SK-N-SH (cell line): Measurements from ENCODE around the gene FLRT1.

ENCODE experiments used
- MEF2A ChIP-seq: IDR thresholded peaks from 2 replicates; pipeline ENCODE4 v1.4.0; 2012; ENCODE audit warnings: low read depth, borderline replicate concordance
- MXI1 ChIP-seq: IDR thresholded peaks from 2 replicates; pipeline ENCODE4 v1.6.1; 2012; ENCODE audit warnings: mild to moderate bottlenecking, low read depth, low read length, improper control_type of control experiment
- POLR2AphosphoS5 ChIP-seq: IDR thresholded peaks from 2 replicates; pipeline ENCODE4 v1.6.1; 2012; ENCODE audit warnings: low read depth, low read length
- RAD21 ChIP-seq: IDR thresholded peaks from 2 replicates; pipeline ENCODE4 v1.6.1; 2012; ENCODE audit warnings: mild to moderate bottlenecking, low read length
- RCOR1 ChIP-seq: fragments of 150-350 bp; IDR thresholded peaks from 2 replicates; pipeline ENCODE4 v1.6.1; 2017; ENCODE audit warnings: antibody characterized with exemption, low read length
- SIN3A ChIP-seq: IDR thresholded peaks from 2 replicates; pipeline ENCODE4 v1.6.1; 2012; ENCODE audit warnings: low read depth, mild to moderate bottlenecking, low read length, moderate library complexity, borderline replicate concordance
- TAF1 ChIP-seq: IDR thresholded peaks from 2 replicates; pipeline ENCODE4 v1.6.1; 2012; ENCODE audit warnings: low read depth, mild to moderate bottlenecking, low read length, moderate library complexity, borderline replicate concordance
- TCF12 ChIP-seq: IDR thresholded peaks from 2 replicates; pipeline ENCODE4 v1.4.0; 2012
- TF ChIP-seq, protein P1 (sequence below): fragments of 200-600 bp; sonication (generic); IDR thresholded peaks from 2 replicates; pipeline ENCODE4 v1.6.1; 2017; ENCODE audit warnings: antibody characterized with exemption, mild to moderate bottlenecking, moderate library complexity
- TF ChIP-seq, protein P2 (sequence below): IDR thresholded peaks from 2 replicates; pipeline ENCODE4 v1.6.1; 2012; ENCODE audit warnings: mild to moderate bottlenecking, low read depth, low read length, moderate library complexity
- TF ChIP-seq, protein P3 (sequence below): IDR thresholded peaks from 2 replicates; pipeline ENCODE4 v1.4.0; 2012; ENCODE audit warnings: low read depth
- TF ChIP-seq, protein P4 (sequence below): fragments of 150-350 bp; IDR thresholded peaks from 2 replicates; pipeline ENCODE4 v1.6.1; 2017; ENCODE audit warnings: antibody characterized with exemption, low read length, low read depth, borderline replicate concordance

DNA sequence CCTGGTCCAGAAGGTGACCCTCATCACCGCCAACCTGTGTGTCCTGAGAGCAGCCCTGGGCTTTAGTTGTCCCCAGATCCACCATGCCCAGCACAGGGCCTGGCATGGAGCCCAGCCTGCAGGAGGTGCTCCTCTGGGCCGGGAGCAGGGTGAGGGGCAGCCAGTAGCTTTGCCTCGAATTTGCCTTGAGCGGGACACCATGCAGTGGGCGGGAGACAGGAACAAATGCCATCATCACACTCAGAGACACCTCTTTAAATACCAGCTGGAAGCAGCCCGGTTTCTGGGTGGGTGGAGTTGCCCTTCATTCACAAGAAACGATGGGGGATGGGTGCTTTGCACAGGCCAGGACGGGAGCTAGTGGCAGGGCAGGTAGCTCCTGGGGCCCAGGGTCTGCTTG, 19.3 kb downstream of the FLRT1 start:
- TF ChIP-seq, protein P1, sequence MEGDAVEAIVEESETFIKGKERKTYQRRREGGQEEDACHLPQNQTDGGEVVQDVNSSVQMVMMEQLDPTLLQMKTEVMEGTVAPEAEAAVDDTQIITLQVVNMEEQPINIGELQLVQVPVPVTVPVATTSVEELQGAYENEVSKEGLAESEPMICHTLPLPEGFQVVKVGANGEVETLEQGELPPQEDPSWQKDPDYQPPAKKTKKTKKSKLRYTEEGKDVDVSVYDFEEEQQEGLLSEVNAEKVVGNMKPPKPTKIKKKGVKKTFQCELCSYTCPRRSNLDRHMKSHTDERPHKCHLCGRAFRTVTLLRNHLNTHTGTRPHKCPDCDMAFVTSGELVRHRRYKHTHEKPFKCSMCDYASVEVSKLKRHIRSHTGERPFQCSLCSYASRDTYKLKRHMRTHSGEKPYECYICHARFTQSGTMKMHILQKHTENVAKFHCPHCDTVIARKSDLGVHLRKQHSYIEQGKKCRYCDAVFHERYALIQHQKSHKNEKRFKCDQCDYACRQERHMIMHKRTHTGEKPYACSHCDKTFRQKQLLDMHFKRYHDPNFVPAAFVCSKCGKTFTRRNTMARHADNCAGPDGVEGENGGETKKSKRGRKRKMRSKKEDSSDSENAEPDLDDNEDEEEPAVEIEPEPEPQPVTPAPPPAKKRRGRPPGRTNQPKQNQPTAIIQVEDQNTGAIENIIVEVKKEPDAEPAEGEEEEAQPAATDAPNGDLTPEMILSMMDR, result no peak
- no peak for TF ChIP-seq MXI1
- no peak for TF ChIP-seq RAD21
- TF ChIP-seq, protein P2, sequence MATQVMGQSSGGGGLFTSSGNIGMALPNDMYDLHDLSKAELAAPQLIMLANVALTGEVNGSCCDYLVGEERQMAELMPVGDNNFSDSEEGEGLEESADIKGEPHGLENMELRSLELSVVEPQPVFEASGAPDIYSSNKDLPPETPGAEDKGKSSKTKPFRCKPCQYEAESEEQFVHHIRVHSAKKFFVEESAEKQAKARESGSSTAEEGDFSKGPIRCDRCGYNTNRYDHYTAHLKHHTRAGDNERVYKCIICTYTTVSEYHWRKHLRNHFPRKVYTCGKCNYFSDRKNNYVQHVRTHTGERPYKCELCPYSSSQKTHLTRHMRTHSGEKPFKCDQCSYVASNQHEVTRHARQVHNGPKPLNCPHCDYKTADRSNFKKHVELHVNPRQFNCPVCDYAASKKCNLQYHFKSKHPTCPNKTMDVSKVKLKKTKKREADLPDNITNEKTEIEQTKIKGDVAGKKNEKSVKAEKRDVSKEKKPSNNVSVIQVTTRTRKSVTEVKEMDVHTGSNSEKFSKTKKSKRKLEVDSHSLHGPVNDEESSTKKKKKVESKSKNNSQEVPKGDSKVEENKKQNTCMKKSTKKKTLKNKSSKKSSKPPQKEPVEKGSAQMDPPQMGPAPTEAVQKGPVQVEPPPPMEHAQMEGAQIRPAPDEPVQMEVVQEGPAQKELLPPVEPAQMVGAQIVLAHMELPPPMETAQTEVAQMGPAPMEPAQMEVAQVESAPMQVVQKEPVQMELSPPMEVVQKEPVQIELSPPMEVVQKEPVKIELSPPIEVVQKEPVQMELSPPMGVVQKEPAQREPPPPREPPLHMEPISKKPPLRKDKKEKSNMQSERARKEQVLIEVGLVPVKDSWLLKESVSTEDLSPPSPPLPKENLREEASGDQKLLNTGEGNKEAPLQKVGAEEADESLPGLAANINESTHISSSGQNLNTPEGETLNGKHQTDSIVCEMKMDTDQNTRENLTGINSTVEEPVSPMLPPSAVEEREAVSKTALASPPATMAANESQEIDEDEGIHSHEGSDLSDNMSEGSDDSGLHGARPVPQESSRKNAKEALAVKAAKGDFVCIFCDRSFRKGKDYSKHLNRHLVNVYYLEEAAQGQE, result no peak
- TF ChIP-seq MEF2A, result no peak
- TF ChIP-seq TAF1, result no peak
- TF ChIP-seq RCOR1, result peak; percentile 22; the same call in 1 of the 2 replicates
- TF ChIP-seq, protein P3, sequence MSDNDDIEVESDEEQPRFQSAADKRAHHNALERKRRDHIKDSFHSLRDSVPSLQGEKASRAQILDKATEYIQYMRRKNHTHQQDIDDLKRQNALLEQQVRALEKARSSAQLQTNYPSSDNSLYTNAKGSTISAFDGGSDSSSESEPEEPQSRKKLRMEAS, result no peak
- no peak for TF ChIP-seq POLR2AphosphoS5
- TF ChIP-seq, protein P4, sequence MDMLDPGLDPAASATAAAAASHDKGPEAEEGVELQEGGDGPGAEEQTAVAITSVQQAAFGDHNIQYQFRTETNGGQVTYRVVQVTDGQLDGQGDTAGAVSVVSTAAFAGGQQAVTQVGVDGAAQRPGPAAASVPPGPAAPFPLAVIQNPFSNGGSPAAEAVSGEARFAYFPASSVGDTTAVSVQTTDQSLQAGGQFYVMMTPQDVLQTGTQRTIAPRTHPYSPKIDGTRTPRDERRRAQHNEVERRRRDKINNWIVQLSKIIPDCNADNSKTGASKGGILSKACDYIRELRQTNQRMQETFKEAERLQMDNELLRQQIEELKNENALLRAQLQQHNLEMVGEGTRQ, result no peak
- TF ChIP-seq SIN3A, result no peak
- TF ChIP-seq TCF12, result no peak
